Caco-2 (cell line): ENCODE measurements around the gene TMED3. TPM values are rescaled to one million over a fixed set of nuclear protein-coding genes. Genes with fewer than 3 reads are reported as not detected.
"Not testable (repeated sequence)": the region's sequence is repeated elsewhere in the genome, so short reads cannot be mapped to it uniquely, and the experiment has no call there.

Experiments used
- BruUV-seq: library from RNA; stranded (reverse); fragments of 400-500 nt; replicated peaks from 2 replicates; lab custom pipeline; 2021; lab: Mats Ljungman, UMichigan
- CTCF ChIA-PET: fragments of 300-600 bp; sonication (Branson Sonifier 250); formaldehyde crosslinking; loops from one replicate; lab custom pipeline; 2022; ENCODE audit warnings: antibody characterized with exemption; lab: Charles Lee
- POLR2A ChIA-PET: fragments of 300-600 bp; sonication (Branson Sonifier 250); formaldehyde crosslinking; loops from one replicate; lab custom pipeline; 2022; ENCODE audit warnings: antibody characterized with exemption; lab: Charles Lee
- DNase-seq, 2 experiments: peaks; one replicate each; pipeline versions ENCODE4 v3.0.0 to v3.0.0-alpha.2; 2020 to 2022
- H3K27me3 ChIP-seq: replicated peaks from 2 replicates; pipeline ENCODE4 v1.6.0; 2011; ENCODE audit warnings: low read length; ENCODE audit not compliant: control insufficient read depth, insufficient read depth
- H3K36me3 ChIP-seq: 2 replicates; pipeline ENCODE4 v1.5.1; 2011; ENCODE audit warnings: low read length; ENCODE audit not compliant: control insufficient read depth, insufficient read depth
- H3K4me1 ChIP-seq: fragments of 250-450 bp; sonication (Bioruptor Pico); 2 replicates; pipeline ENCODE4 v1.5.1; 2020; ENCODE audit warnings: mild to moderate bottlenecking
- H3K4me3 ChIP-seq: 2 replicates; pipeline ENCODE4 v1.5.1; 2011; ENCODE audit warnings: low read depth, mild to moderate bottlenecking, control low read depth, low read length
- H3K9me3 ChIP-seq: fragments of 250-450 bp; sonication (Bioruptor Pico); 2 replicates; pipeline ENCODE4 v1.5.1; 2020; ENCODE audit warnings: mild to moderate bottlenecking, moderate library complexity
- H3K27ac Mint-ChIP-seq: one replicate; pipeline ENCODE4 v1.8.0; 2022; ENCODE audit warnings: mixed read lengths; ENCODE audit not compliant: unreplicated experiment
- H3K27me3 Mint-ChIP-seq: one replicate; pipeline ENCODE4 v1.8.0; 2022; ENCODE audit warnings: mixed read lengths; ENCODE audit not compliant: insufficient read depth, unreplicated experiment
- H3K36me3 Mint-ChIP-seq: one replicate; pipeline ENCODE4 v1.8.0; 2022; ENCODE audit warnings: mild to moderate bottlenecking, mixed read lengths; ENCODE audit not compliant: insufficient read depth, unreplicated experiment
- H3K4me1 Mint-ChIP-seq: one replicate; pipeline ENCODE4 v1.8.0; 2022; ENCODE audit warnings: low read depth, mixed read lengths; ENCODE audit not compliant: unreplicated experiment
- H3K4me3 Mint-ChIP-seq: one replicate; pipeline ENCODE4 v1.8.0; 2022; ENCODE audit warnings: mild to moderate bottlenecking, moderate library complexity, mixed read lengths; ENCODE audit not compliant: unreplicated experiment
- H3K9me3 Mint-ChIP-seq: one replicate; pipeline ENCODE4 v1.8.0; 2022; ENCODE audit warnings: mixed read lengths; ENCODE audit not compliant: unreplicated experiment
- intact Hi-C: fragments of 100-400 bp; cut with micrococcal nuclease; formaldehyde crosslinking; loops from one replicate; pipeline ENCODE4 v1.10.0; 2022; ENCODE audit not compliant: unreplicated experiment
- total RNA-seq: library from RNA; stranded (reverse); gene quantifications from 2 replicates; pipeline ENCODE4 v1.2.3, GENCODE V29; 2022
- TF ChIP-seq, protein P1 (sequence below), 2 experiments: fragments of 200-600 bp in 1 of 2; IDR thresholded peaks; 1 replicate in 1 of 2; 2 replicates in 1 of 2; pipeline versions ENCODE4 v1.5.1 to v1.8.0; 2011 to 2022; ENCODE audit warnings: antibody characterized with exemption in 1 of 2, control low read depth in 1 of 2, inconsistent platforms in 1 of 2, low read depth in 1 of 2, low read length in 1 of 2, mild to moderate bottlenecking in 1 of 2, moderate library complexity in 1 of 2; ENCODE audit not compliant: insufficient read depth in 1 of 2, severe bottlenecking in 1 of 2, unreplicated experiment in 1 of 2

TMED3 gene
- total RNA-seq, 1 experiment from 2014 or later = 92.2 TPM

DNA sequence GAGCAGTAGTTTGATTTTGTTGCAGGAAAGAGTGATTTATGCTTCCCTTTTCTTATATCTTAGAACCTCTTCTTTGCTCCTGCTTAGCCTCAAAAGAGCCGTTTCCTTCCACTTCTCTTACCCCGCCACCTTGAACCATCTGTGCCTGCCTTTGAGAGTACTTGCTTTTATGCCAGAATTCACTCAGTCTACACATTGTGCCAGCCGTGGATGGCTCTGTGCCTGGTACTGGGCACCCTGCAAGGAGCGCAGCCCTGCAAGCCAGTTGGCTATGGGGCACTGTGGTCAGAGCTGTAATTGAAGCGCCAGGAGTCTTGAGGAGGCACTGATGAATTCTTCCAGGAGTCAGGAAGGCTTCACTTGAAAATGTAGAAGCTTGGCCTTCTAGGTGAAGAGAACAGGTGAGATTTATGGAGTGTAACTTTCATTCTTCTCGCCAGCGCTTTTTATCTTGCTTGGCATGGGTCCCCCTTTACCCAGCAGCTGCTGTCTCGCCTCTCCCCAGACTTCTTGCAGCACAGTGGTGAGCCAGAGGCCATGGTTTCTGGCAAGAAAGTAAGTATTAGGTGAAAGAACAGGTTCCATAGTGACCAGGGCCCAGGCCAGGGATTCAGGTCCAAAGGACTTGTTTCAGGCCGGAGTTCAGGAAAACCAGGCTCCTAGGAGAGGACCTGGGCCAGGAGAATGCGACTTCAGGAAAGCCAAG is 4.9 kb downstream of the TMED3 start:
- POLR2A ChIA-PET = no interaction called here
- H3K36me3 Mint-ChIP-seq = peaks cover 47% of the 10 kb centered on the region
- H3K27ac Mint-ChIP-seq = no peak overlapping the region

DNA sequence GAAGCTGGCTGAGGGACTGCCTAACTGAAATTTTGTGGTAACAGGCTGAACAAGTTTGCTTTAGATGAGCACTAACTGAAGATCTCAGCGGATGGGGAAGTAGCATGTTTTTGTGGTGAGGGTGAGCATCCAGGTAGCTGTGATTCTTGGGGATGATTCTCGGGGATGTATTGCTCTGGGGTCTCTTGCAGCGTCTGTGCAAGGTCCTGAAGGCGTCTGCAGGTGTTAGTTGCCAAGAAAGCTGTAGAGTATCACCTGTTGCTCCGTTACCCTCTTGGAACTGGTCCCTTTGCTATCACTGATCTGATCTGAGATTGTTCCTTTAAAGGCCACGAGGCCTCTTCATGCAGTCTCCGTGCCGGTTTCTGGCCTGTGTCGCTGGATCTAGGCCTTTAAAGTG is 6.0 kb downstream of the TMED3 start:
- no peaks in the 10 kb centered on the region for H3K27me3 Mint-ChIP-seq
- no peaks in the 10 kb centered on the region for H3K9me3 Mint-ChIP-seq
- DNase-seq = no peak
- no peaks in the 10 kb centered on the region for H3K27me3 ChIP-seq
- H3K27ac Mint-ChIP-seq = no peak overlapping the region
- no peak overlapping the region for H3K4me3 Mint-ChIP-seq
- no peak overlapping the region for H3K4me3 ChIP-seq
- CTCF ChIA-PET = no interaction called here
- peaks cover 6% of the 10 kb centered on the region; the same call in 1 of the 2 replicates for H3K4me1 ChIP-seq
- TF ChIP-seq, protein P1, sequence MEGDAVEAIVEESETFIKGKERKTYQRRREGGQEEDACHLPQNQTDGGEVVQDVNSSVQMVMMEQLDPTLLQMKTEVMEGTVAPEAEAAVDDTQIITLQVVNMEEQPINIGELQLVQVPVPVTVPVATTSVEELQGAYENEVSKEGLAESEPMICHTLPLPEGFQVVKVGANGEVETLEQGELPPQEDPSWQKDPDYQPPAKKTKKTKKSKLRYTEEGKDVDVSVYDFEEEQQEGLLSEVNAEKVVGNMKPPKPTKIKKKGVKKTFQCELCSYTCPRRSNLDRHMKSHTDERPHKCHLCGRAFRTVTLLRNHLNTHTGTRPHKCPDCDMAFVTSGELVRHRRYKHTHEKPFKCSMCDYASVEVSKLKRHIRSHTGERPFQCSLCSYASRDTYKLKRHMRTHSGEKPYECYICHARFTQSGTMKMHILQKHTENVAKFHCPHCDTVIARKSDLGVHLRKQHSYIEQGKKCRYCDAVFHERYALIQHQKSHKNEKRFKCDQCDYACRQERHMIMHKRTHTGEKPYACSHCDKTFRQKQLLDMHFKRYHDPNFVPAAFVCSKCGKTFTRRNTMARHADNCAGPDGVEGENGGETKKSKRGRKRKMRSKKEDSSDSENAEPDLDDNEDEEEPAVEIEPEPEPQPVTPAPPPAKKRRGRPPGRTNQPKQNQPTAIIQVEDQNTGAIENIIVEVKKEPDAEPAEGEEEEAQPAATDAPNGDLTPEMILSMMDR (IDR thresholded peaks at IDR 0.05; ENCODE audit: insufficient read depth in 1 of 2, low read depth in 1 of 2, low read length in 1 of 2, severe bottlenecking in 1 of 2, unreplicated experiment in 1 of 2) = no peak
- POLR2A ChIA-PET = no interaction called here
- no TSS peak for BruUV-seq
- H3K36me3 ChIP-seq = peaks cover 1% of the 10 kb centered on the region; the same call in 1 of the 2 replicates
- peaks cover 42% of the 10 kb centered on the region for H3K36me3 Mint-ChIP-seq
- intact Hi-C loops = no loop called here
- peaks cover 6% of the 10 kb centered on the region for H3K4me1 Mint-ChIP-seq
- no peaks in the 10 kb centered on the region for H3K9me3 ChIP-seq

More for the DNA sequence above, 4.9 kb downstream of the TMED3 start:
- BruUV-seq = no TSS peak
- no peaks in the 10 kb centered on the region for H3K27me3 Mint-ChIP-seq
- Histone ChIP-seq H3K9me3 (no peaks in the 10 kb centered on the region), H3K4me3 (no peak overlapping the region), H3K4me1 (peaks cover 6% of the 10 kb centered on the region; the same call in 1 of the 2 replicates), H3K36me3 (no peaks in the 10 kb centered on the region), H3K27me3 (no peaks in the 10 kb centered on the region)
- H3K9me3 Mint-ChIP-seq = no peaks in the 10 kb centered on the region
- H3K4me1 Mint-ChIP-seq = peaks cover 6% of the 10 kb centered on the region
- no peak overlapping the region for H3K4me3 Mint-ChIP-seq
- intact Hi-C loops = no loop called here
- CTCF ChIA-PET = no interaction called here
- TF ChIP-seq, protein P1 (IDR thresholded peaks at IDR 0.05; ENCODE audit: insufficient read depth in 1 of 2, low read depth in 1 of 2, low read length in 1 of 2, severe bottlenecking in 1 of 2, unreplicated experiment in 1 of 2) = no peak
- DNase-seq = no peak

DNA sequence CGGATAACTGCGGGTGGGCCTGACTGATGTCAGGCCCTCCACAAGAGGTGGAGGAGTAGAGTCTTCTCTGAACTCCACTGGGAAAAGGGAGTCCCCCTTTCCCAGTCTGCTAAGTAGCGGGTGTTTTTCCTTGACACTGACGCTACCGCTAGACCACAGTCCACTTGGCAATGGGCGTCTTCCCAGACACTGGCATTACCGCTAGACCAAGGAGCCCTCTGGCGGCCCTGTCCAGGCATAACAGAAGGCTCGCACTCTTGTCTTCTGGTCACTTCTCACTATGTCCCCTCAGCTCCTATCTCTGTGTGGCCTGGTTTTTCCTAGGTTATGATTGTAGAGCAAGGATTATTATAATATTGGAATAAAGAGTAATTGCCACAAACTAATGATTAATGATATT is 9.1 kb downstream of the TMED3 start:
- DNase-seq, intact Hi-C loops, H3K4me1 Mint-ChIP-seq, POLR2A ChIA-PET, CTCF ChIA-PET, H3K4me3 Mint-ChIP-seq, H3K27me3 ChIP-seq, H3K27me3 Mint-ChIP-seq, H3K27ac Mint-ChIP-seq, H3K4me1 ChIP-seq, H3K36me3 ChIP-seq, H3K4me3 ChIP-seq, BruUV-seq, H3K9me3 Mint-ChIP-seq, H3K9me3 ChIP-seq: not testable (repeated sequence)
- peaks cover 41% of the 10 kb centered on the region for H3K36me3 Mint-ChIP-seq
